ENCODE measurements around the gene CNTN4.

DNA sequence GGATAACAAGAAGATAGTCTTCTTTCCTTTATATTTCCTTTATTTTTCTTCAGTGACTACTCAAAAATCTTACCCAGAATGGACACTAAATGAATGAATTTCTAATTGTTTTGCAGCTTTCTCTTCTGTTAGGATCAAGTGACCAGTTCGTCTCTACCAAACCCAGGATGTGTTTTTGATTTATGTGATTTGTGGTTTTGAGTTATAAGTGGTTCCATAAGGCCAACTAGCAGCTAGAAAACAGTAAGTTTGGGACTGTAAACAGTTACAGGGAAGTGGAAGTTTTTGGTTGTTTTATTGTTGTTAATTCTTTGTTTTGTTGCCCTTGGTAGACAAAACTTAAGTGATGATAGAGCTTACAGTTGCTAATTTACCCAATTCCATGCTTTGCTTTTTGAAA is 555.0 kb downstream of the CNTN4 start:
- TF ChIP-seq, protein P1, sequence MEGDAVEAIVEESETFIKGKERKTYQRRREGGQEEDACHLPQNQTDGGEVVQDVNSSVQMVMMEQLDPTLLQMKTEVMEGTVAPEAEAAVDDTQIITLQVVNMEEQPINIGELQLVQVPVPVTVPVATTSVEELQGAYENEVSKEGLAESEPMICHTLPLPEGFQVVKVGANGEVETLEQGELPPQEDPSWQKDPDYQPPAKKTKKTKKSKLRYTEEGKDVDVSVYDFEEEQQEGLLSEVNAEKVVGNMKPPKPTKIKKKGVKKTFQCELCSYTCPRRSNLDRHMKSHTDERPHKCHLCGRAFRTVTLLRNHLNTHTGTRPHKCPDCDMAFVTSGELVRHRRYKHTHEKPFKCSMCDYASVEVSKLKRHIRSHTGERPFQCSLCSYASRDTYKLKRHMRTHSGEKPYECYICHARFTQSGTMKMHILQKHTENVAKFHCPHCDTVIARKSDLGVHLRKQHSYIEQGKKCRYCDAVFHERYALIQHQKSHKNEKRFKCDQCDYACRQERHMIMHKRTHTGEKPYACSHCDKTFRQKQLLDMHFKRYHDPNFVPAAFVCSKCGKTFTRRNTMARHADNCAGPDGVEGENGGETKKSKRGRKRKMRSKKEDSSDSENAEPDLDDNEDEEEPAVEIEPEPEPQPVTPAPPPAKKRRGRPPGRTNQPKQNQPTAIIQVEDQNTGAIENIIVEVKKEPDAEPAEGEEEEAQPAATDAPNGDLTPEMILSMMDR (IDR thresholded peaks at IDR 0.05; ENCODE audit: low read depth, low read length), result no peak
- no peak for TF ChIP-seq EZH2phosphoT487 (IDR thresholded peaks at IDR 0.05; ENCODE audit: low read depth)

Data from OCI-LY3 (cell line).